Measurements from ENCODE around the gene DYRK2. TPM values are rescaled to one million over a fixed set of nuclear protein-coding genes. Genes with fewer than 3 reads are reported as not detected.
A peak's percentile ranks its signal among the peaks of the same experiment; 100 is the strongest.

DYRK2 gene
- polyA plus RNA-seq (2013, experiment 1 of 2): 21.5 TPM
- 20.9 TPM for polyA plus RNA-seq (2013, experiment 2 of 2)

GRCh38 chr12:67648521-67649260 lies at the start of gene DYRK2:
DYRK2 (plus strand) TSS chr12:67648745; CDS start chr12:67649134, 389 bp downstream.
- Histone ChIP-seq H3K4me1 (ENCODE audit: control insufficient read depth in 2 of 2, insufficient read depth in 1 of 2, low read depth in 1 of 2, low read length in 2 of 2) (peaks cover 7 to 18% of the 10 kb centered on the region in 2 donors), H3K79me1 (ENCODE audit: low read depth, low read length) (peaks cover 7% of the 10 kb centered on the region), H3K4ac (ENCODE audit: low read length) (peak within 1 kb of the TSS; percentile 57), H2AK5ac (ENCODE audit: low read depth, low read length) (peak within 1 kb of the TSS; percentile 92), H2BK15ac (ENCODE audit: low read length) (peak within 1 kb of the TSS; percentile 13), H3K9ac (ENCODE audit: low read depth, low read length, poor library complexity) (peak within 1 kb of the TSS; percentile 95), H4K91ac (ENCODE audit: low read depth, low read length, poor library complexity) (no peak within 1 kb of the TSS), H4K8ac (ENCODE audit: low read depth, low read length) (no peak within 1 kb of the TSS), H3K27ac (replicated peaks; ENCODE audit: low read length) (peak within 1 kb of the TSS; percentile 89), H3K36me3 (replicated peaks in 1 of 2; ENCODE audit: control insufficient read depth in 2 of 2, insufficient read depth in 2 of 2, low read length in 2 of 2) (peaks cover 2 to 19% of the 10 kb centered on the region in 2 donors), H2BK120ac (ENCODE audit: low read depth, low read length) (peak within 1 kb of the TSS; percentile 93), H3K27me3 (ENCODE audit: control insufficient read depth in 3 of 3, insufficient read depth in 3 of 3, low read depth in 1 of 3, low read length in 3 of 3) (no peaks in the 10 kb centered on the region), H2AFZ (ENCODE audit: low read length) (peak within 1 kb of the TSS; percentile 98), H3K14ac (ENCODE audit: low read length) (peak within 1 kb of the TSS; percentile 92), H3K4me3 (ENCODE audit: low read length in 2 of 2) (peak within 1 kb of the TSS; percentile 76 to 96), H3K4me2 (ENCODE audit: insufficient read depth, low read length, poor library complexity, severe bottlenecking) (peak within 1 kb of the TSS; percentile 86), H3K23ac (ENCODE audit: low read depth, low read length, poor library complexity) (peak within 1 kb of the TSS; percentile 92), H3K9me3 (replicated peaks in 1 of 2; ENCODE audit: control insufficient read depth in 2 of 2, insufficient read depth in 1 of 2, low read depth in 1 of 2, low read length in 2 of 2) (no peaks in the 10 kb centered on the region), H2BK5ac (ENCODE audit: low read length) (peak within 1 kb of the TSS; percentile 94), H3K18ac (ENCODE audit: low read length) (peak within 1 kb of the TSS; percentile 100), H2BK12ac (ENCODE audit: low read length) (peak within 1 kb of the TSS; percentile 99)
- DNase-seq (ENCODE audit: low spot score): peak; percentile 82
- WGBS, 2 donors (ENCODE audit: extremely low coverage in 2 of 2, insufficient read length in 2 of 2, insufficient replicate concordance in 1 of 2): no CpG with 5 or more reads among the region's 109 CpGs

GRCh38 chr12:67599691-67600090 lies 48.9 kb upstream of the DYRK2 start:
- no CpG with 5 or more reads among the region's 6 CpGs for WGBS, 2 donors (ENCODE audit: extremely low coverage in 2 of 2, insufficient read length in 2 of 2, insufficient replicate concordance in 1 of 2)
- Histone ChIP-seq H4K91ac (ENCODE audit: low read depth, low read length, poor library complexity) (no peak overlapping the region), H3K14ac (ENCODE audit: low read length) (no peak overlapping the region), H3K18ac (ENCODE audit: low read length) (no peak overlapping the region), H4K8ac (ENCODE audit: low read depth, low read length) (no peak overlapping the region), H3K9ac (ENCODE audit: low read depth, low read length, poor library complexity) (no peak overlapping the region), H2BK5ac (ENCODE audit: low read length) (no peak overlapping the region), H3K36me3 (replicated peaks in 1 of 2; ENCODE audit: control insufficient read depth in 2 of 2, insufficient read depth in 2 of 2, low read length in 2 of 2) (no peaks in the 10 kb centered on the region), H2BK15ac (ENCODE audit: low read length) (no peak overlapping the region), H2AK5ac (ENCODE audit: low read depth, low read length) (no peak overlapping the region), H2BK120ac (ENCODE audit: low read depth, low read length) (no peak overlapping the region), H3K23ac (ENCODE audit: low read depth, low read length, poor library complexity) (no peak overlapping the region), H3K9me3 (replicated peaks in 1 of 2; ENCODE audit: control insufficient read depth in 2 of 2, insufficient read depth in 1 of 2, low read depth in 1 of 2, low read length in 2 of 2) (peaks cover 0 to 2% of the 10 kb centered on the region in 2 donors), H3K4me1 (ENCODE audit: control insufficient read depth in 2 of 2, insufficient read depth in 1 of 2, low read depth in 1 of 2, low read length in 2 of 2) (no peaks in the 10 kb centered on the region), H2AFZ (ENCODE audit: low read length) (no peak overlapping the region), H3K4ac (ENCODE audit: low read length) (no peak overlapping the region), H2BK12ac (ENCODE audit: low read length) (no peak overlapping the region), H3K27me3 (ENCODE audit: control insufficient read depth in 3 of 3, insufficient read depth in 3 of 3, low read depth in 1 of 3, low read length in 3 of 3) (no peaks in the 10 kb centered on the region), H3K27ac (replicated peaks; ENCODE audit: low read length) (no peak overlapping the region), H3K4me2 (ENCODE audit: insufficient read depth, low read length, poor library complexity, severe bottlenecking) (no peak overlapping the region), H3K4me3 (ENCODE audit: low read length in 2 of 2) (no peak overlapping the region), H3K79me1 (ENCODE audit: low read depth, low read length) (no peaks in the 10 kb centered on the region)
- DNase-seq (ENCODE audit: low spot score): no peak

- H3K23ac ChIP-seq (ENCODE audit: low read depth, low read length, poor library complexity): no peak overlapping the region
- no peak overlapping the region for H2AK5ac ChIP-seq (ENCODE audit: low read depth, low read length)
- peaks cover 0 to 2% of the 10 kb centered on the region in 2 donors for H3K9me3 ChIP-seq (replicated peaks in 1 of 2; ENCODE audit: control insufficient read depth in 2 of 2, insufficient read depth in 1 of 2, low read depth in 1 of 2, low read length in 2 of 2)
- H3K9ac ChIP-seq (ENCODE audit: low read depth, low read length, poor library complexity): no peak overlapping the region
- DNase-seq (ENCODE audit: low spot score): no peak
- no peak overlapping the region for H4K8ac ChIP-seq (ENCODE audit: low read depth, low read length)
- no peak overlapping the region for H2BK15ac ChIP-seq (ENCODE audit: low read length)
- H2BK120ac ChIP-seq (ENCODE audit: low read depth, low read length): no peak overlapping the region
- no peaks in the 10 kb centered on the region for H3K36me3 ChIP-seq (replicated peaks in 1 of 2; ENCODE audit: control insufficient read depth in 2 of 2, insufficient read depth in 2 of 2, low read length in 2 of 2)
- H3K79me1 ChIP-seq (ENCODE audit: low read depth, low read length): no peaks in the 10 kb centered on the region
- H2AFZ ChIP-seq (ENCODE audit: low read length): no peak overlapping the region
- H3K18ac ChIP-seq (ENCODE audit: low read length): no peak overlapping the region
- no peaks in the 10 kb centered on the region for H3K4me1 ChIP-seq (ENCODE audit: control insufficient read depth in 2 of 2, insufficient read depth in 1 of 2, low read depth in 1 of 2, low read length in 2 of 2)
- H3K27me3 ChIP-seq (ENCODE audit: control insufficient read depth in 3 of 3, insufficient read depth in 3 of 3, low read depth in 1 of 3, low read length in 3 of 3): no peaks in the 10 kb centered on the region
- no peak overlapping the region for H3K4ac ChIP-seq (ENCODE audit: low read length)
- no peak overlapping the region for H3K27ac ChIP-seq (replicated peaks; ENCODE audit: low read length)
- H3K14ac ChIP-seq (ENCODE audit: low read length): no peak overlapping the region
- no peak overlapping the region for H2BK5ac ChIP-seq (ENCODE audit: low read length)
- no CpG with 5 or more reads among the region's 1 CpG for WGBS, 2 donors (ENCODE audit: extremely low coverage in 2 of 2, insufficient read length in 2 of 2, insufficient replicate concordance in 1 of 2)
- H3K4me3 ChIP-seq (ENCODE audit: low read length in 2 of 2): no peak overlapping the region
- H3K4me2 ChIP-seq (ENCODE audit: insufficient read depth, low read length, poor library complexity, severe bottlenecking): no peak overlapping the region
- no peak overlapping the region for H4K91ac ChIP-seq (ENCODE audit: low read depth, low read length, poor library complexity)
- H2BK12ac ChIP-seq (ENCODE audit: low read length): no peak overlapping the region
These were observed 47.4 kb upstream of the DYRK2 start for GRCh38 chr12:67601126-67601525.

- Histone ChIP-seq H2AFZ (ENCODE audit: low read length) (no peak overlapping the region), H2BK12ac (ENCODE audit: low read length) (no peak overlapping the region), H3K23ac (ENCODE audit: low read depth, low read length, poor library complexity) (no peak overlapping the region), H3K27me3 (ENCODE audit: control insufficient read depth in 3 of 3, insufficient read depth in 3 of 3, low read depth in 1 of 3, low read length in 3 of 3) (no peaks in the 10 kb centered on the region), H3K27ac (replicated peaks; ENCODE audit: low read length) (no peak overlapping the region), H4K8ac (ENCODE audit: low read depth, low read length) (no peak overlapping the region), H2BK15ac (ENCODE audit: low read length) (no peak overlapping the region), H3K4me1 (ENCODE audit: control insufficient read depth in 2 of 2, insufficient read depth in 1 of 2, low read depth in 1 of 2, low read length in 2 of 2) (no peaks in the 10 kb centered on the region), H3K9me3 (replicated peaks in 1 of 2; ENCODE audit: control insufficient read depth in 2 of 2, insufficient read depth in 1 of 2, low read depth in 1 of 2, low read length in 2 of 2) (peaks cover 0 to 2% of the 10 kb centered on the region in 2 donors), H2BK120ac (ENCODE audit: low read depth, low read length) (no peak overlapping the region), H2BK5ac (ENCODE audit: low read length) (no peak overlapping the region), H3K36me3 (replicated peaks in 1 of 2; ENCODE audit: control insufficient read depth in 2 of 2, insufficient read depth in 2 of 2, low read length in 2 of 2) (no peaks in the 10 kb centered on the region), H3K4me3 (ENCODE audit: low read length in 2 of 2) (no peak overlapping the region), H3K14ac (ENCODE audit: low read length) (no peak overlapping the region), H3K79me1 (ENCODE audit: low read depth, low read length) (peaks cover 4% of the 10 kb centered on the region), H3K18ac (ENCODE audit: low read length) (no peak overlapping the region), H2AK5ac (ENCODE audit: low read depth, low read length) (no peak overlapping the region), H3K4ac (ENCODE audit: low read length) (no peak overlapping the region), H4K91ac (ENCODE audit: low read depth, low read length, poor library complexity) (no peak overlapping the region), H3K4me2 (ENCODE audit: insufficient read depth, low read length, poor library complexity, severe bottlenecking) (no peak overlapping the region), H3K9ac (ENCODE audit: low read depth, low read length, poor library complexity) (no peak overlapping the region)
- WGBS, 2 donors (ENCODE audit: extremely low coverage in 2 of 2, insufficient read length in 2 of 2, insufficient replicate concordance in 1 of 2): no CpG with 5 or more reads among the region's 4 CpGs
- DNase-seq (ENCODE audit: low spot score): no peak
These were observed 39.2 kb upstream of the DYRK2 start for GRCh38 chr12:67609226-67609870.
